GM12878 (cell line): ENCODE measurements around the gene SERPINI1. TPM values are rescaled to one million over a fixed set of nuclear protein-coding genes. Genes with fewer than 3 reads are reported as not detected.

Source experiments
- ATF3 ChIP-seq: IDR thresholded peaks from 2 replicates; pipeline ENCODE4 v1.6.1; 2011; ENCODE audit warnings: low read depth, mild to moderate bottlenecking, low read length, moderate library complexity, borderline replicate concordance; ENCODE audit errors: extremely low read depth
- CHD2 ChIP-seq: IDR thresholded peaks from 2 replicates; pipeline ENCODE4 v1.6.1; 2011; ENCODE audit warnings: low read depth, low read length, improper control_type of control experiment, borderline replicate concordance
- HDGF ChIP-seq: fragments of 450-650 bp; IDR thresholded peaks from 2 replicates; pipeline ENCODE4 v1.6.1; 2016; ENCODE audit warnings: antibody characterized with exemption
- IKZF2 ChIP-seq, 2 experiments: fragments of 450-650 bp; IDR thresholded peaks; 2 replicates each; pipeline ENCODE4 v1.6.1; 2017; ENCODE audit warnings: mild to moderate bottlenecking in 2 of 2, moderate library complexity in 2 of 2
- MYC ChIP-seq: IDR thresholded peaks from 2 replicates; pipeline ENCODE4 v1.6.1; 2011; ENCODE audit warnings: mild to moderate bottlenecking, low read length, moderate library complexity, inconsistent platforms; ENCODE audit not compliant: insufficient read depth, insufficient replicate concordance, insufficient read length, severe bottlenecking
- NR2C2 ChIP-seq: IDR thresholded peaks from 2 replicates; pipeline ENCODE4 v1.6.1; 2011; ENCODE audit warnings: borderline replicate concordance, low read depth; ENCODE audit not compliant: control insufficient read depth, insufficient read length
- REST ChIP-seq: IDR thresholded peaks from 2 replicates; pipeline ENCODE4 v1.6.1; 2012; ENCODE audit warnings: mild to moderate bottlenecking, low read depth, low read length
- RFX5 ChIP-seq: IDR thresholded peaks from 2 replicates; pipeline ENCODE4 v1.6.1; 2011; ENCODE audit warnings: low read depth, low read length, improper control_type of control experiment
- SIN3A ChIP-seq: IDR thresholded peaks from 2 replicates; pipeline ENCODE4 v1.6.1; 2012; ENCODE audit warnings: low read depth, low read length, improper control_type of control experiment
- SKIL ChIP-seq: fragments of 450-650 bp; IDR thresholded peaks from 2 replicates; pipeline ENCODE4 v1.6.1; 2017; ENCODE audit warnings: mild to moderate bottlenecking, low read depth, inconsistent platforms; ENCODE audit not compliant: poor library complexity, severe bottlenecking
- SMAD5 ChIP-seq: IDR thresholded peaks from 2 replicates; pipeline ENCODE4 v1.6.1; 2016; ENCODE audit warnings: antibody characterized with exemption, low read depth
- SP1 ChIP-seq: IDR thresholded peaks from one replicate; pipeline ENCODE4 v1.6.1; 2011; ENCODE audit warnings: low read depth, low read length
- STAT3 ChIP-seq: IDR thresholded peaks from 2 replicates; pipeline ENCODE4 v1.6.1; 2011; ENCODE audit warnings: low read depth, low read length, improper control_type of control experiment
- TCF12 ChIP-seq: IDR thresholded peaks from 2 replicates; pipeline ENCODE4 v1.6.1; 2011; ENCODE audit warnings: low read depth, mild to moderate bottlenecking, low read length
- ZNF274 ChIP-seq: IDR thresholded peaks from one replicate; pipeline ENCODE4 v1.8.0; 2011; ENCODE audit not compliant: insufficient read length, insufficient read depth
- polyA plus RNA-seq, 11 experiments: library from polyadenylated mRNA; depleted of rRNA in 4 of 11; unstranded in 6 of 11; stranded (reverse) in 5 of 11; fragments of >200 nt; fragmentation: Nextera tagmentation in 4 of 11; fragmentation: Illumina TruSeq in 1 of 11; extraction: Ambion mirVana in 4 of 11; extraction: Trizol in 1 of 11; gene quantifications; 1 replicate in 1 of 11; 2 replicates in 10 of 11; pipeline versions ENCODE4 v1.2.1 to v1.2.3, GENCODE V29; 2011 to 2016; ENCODE audit warnings: inconsistent platforms in 2 of 11, missing spikeins in 2 of 11, low read depth in 1 of 11
- total RNA-seq, 4 experiments: library from RNA; depleted of rRNA in 3 of 4; stranded (reverse); fragments of >200 nt in 3 of 4; fragmentation: Illumina TruSeq in 1 of 4; extraction: Trizol in 1 of 4; gene quantifications; 2 replicates each; pipeline versions ENCODE4 v1.2.1 to v1.2.3, GENCODE V29; 2013 to 2021
- TF ChIP-seq, protein P1 (sequence below): fragments of 450-650 bp; formaldehyde crosslinking; IDR thresholded peaks from 2 replicates; pipeline ENCODE4 v1.4.0; 2020; ENCODE audit warnings: mild to moderate bottlenecking, moderate library complexity
- TF ChIP-seq, protein P2 (sequence below): fragments of 450-650 bp; IDR thresholded peaks from 2 replicates; pipeline ENCODE4 v1.6.1; 2016; ENCODE audit warnings: mild to moderate bottlenecking
- TF ChIP-seq, protein P3 (sequence below): fragments of 450-650 bp; IDR thresholded peaks from 2 replicates; pipeline ENCODE4 v1.6.1; 2014; ENCODE audit warnings: mild to moderate bottlenecking

The SERPINI1 gene
- total and polyA plus RNA-seq, 10 of the 15 experiments (the other 5 are each of a cell fraction or from before 2014, with no cell fraction given), result 1.5 to 7.6 (median 3.6) TPM

GRCh38 chr3:167691366-167691765, 44.2 kb upstream of the SERPINI1 start (continued):
- TF ChIP-seq, protein P1, sequence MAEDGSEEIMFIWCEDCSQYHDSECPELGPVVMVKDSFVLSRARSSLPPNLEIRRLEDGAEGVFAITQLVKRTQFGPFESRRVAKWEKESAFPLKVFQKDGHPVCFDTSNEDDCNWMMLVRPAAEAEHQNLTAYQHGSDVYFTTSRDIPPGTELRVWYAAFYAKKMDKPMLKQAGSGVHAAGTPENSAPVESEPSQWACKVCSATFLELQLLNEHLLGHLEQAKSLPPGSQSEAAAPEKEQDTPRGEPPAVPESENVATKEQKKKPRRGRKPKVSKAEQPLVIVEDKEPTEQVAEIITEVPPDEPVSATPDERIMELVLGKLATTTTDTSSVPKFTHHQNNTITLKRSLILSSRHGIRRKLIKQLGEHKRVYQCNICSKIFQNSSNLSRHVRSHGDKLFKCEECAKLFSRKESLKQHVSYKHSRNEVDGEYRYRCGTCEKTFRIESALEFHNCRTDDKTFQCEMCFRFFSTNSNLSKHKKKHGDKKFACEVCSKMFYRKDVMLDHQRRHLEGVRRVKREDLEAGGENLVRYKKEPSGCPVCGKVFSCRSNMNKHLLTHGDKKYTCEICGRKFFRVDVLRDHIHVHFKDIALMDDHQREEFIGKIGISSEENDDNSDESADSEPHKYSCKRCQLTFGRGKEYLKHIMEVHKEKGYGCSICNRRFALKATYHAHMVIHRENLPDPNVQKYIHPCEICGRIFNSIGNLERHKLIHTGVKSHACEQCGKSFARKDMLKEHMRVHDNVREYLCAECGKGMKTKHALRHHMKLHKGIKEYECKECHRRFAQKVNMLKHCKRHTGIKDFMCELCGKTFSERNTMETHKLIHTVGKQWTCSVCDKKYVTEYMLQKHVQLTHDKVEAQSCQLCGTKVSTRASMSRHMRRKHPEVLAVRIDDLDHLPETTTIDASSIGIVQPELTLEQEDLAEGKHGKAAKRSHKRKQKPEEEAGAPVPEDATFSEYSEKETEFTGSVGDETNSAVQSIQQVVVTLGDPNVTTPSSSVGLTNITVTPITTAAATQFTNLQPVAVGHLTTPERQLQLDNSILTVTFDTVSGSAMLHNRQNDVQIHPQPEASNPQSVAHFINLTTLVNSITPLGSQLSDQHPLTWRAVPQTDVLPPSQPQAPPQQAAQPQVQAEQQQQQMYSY, result no peak
- TF ChIP-seq TCF12 (0 out of 2 replicates have a peak, but pooled peaks have one; percentile 4), HDGF (no peak), CHD2 (no peak), ZNF274 (no peak), SMAD5 (no peak), SP1 (no peak), IKZF2 (IDR thresholded peaks at IDR 0.05) (peak; percentile 92), NR2C2 (no peak), SKIL (peak; percentile 91), SIN3A (no peak), REST (no peak), MYC (no peak), STAT3 (0 out of 2 replicates have a peak, but pooled peaks have one; percentile 55), ATF3 (no peak), RFX5 (no peak)
- TF ChIP-seq, protein P2, sequence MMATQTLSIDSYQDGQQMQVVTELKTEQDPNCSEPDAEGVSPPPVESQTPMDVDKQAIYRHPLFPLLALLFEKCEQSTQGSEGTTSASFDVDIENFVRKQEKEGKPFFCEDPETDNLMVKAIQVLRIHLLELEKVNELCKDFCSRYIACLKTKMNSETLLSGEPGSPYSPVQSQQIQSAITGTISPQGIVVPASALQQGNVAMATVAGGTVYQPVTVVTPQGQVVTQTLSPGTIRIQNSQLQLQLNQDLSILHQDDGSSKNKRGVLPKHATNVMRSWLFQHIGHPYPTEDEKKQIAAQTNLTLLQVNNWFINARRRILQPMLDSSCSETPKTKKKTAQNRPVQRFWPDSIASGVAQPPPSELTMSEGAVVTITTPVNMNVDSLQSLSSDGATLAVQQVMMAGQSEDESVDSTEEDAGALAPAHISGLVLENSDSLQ, result peak; percentile 84
- TF ChIP-seq, protein P3, sequence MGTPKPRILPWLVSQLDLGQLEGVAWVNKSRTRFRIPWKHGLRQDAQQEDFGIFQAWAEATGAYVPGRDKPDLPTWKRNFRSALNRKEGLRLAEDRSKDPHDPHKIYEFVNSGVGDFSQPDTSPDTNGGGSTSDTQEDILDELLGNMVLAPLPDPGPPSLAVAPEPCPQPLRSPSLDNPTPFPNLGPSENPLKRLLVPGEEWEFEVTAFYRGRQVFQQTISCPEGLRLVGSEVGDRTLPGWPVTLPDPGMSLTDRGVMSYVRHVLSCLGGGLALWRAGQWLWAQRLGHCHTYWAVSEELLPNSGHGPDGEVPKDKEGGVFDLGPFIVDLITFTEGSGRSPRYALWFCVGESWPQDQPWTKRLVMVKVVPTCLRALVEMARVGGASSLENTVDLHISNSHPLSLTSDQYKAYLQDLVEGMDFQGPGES, result no peak
